MG63 (cell line): ENCODE measurements around the gene ZC2HC1B. TPM values are rescaled to one million over a fixed set of nuclear protein-coding genes. Genes with fewer than 3 reads are reported as not detected.

Experiments
- DNase-seq: peaks from one replicate; pipeline ENCODE4 v3.0.0-alpha.2; 2020
- H3K27me3 ChIP-seq: fragments of 250-450 bp; sonication (Bioruptor Pico); 2 replicates; pipeline ENCODE4 v1.5.1; 2020; ENCODE audit warnings: mild to moderate bottlenecking, moderate library complexity
- H3K36me3 ChIP-seq: fragments of 250-450 bp; sonication (Bioruptor Pico); 2 replicates; pipeline ENCODE4 v1.5.1; 2020; ENCODE audit warnings: mild to moderate bottlenecking, moderate library complexity
- H3K4me3 ChIP-seq: fragments of 250-450 bp; sonication (Bioruptor Pico); 2 replicates; pipeline ENCODE4 v1.5.1; 2020; ENCODE audit warnings: mild to moderate bottlenecking, moderate library complexity
- H3K9me3 ChIP-seq: fragments of 250-450 bp; sonication (Bioruptor Pico); 2 replicates; pipeline ENCODE4 v1.5.1; 2020; ENCODE audit warnings: mild to moderate bottlenecking, moderate library complexity
- total RNA-seq: library from RNA; depleted of rRNA; stranded (reverse); fragments of >200 nt; shearing (Covaris generic); gene quantifications from 2 replicates; pipeline ENCODE4 v1.2.3, GENCODE V29; 2014; ENCODE audit warnings: low replicate concordance; rRNA removed

ZC2HC1B gene
- total RNA-seq, 1 experiment from 2014 or later, result not detected

DNA sequence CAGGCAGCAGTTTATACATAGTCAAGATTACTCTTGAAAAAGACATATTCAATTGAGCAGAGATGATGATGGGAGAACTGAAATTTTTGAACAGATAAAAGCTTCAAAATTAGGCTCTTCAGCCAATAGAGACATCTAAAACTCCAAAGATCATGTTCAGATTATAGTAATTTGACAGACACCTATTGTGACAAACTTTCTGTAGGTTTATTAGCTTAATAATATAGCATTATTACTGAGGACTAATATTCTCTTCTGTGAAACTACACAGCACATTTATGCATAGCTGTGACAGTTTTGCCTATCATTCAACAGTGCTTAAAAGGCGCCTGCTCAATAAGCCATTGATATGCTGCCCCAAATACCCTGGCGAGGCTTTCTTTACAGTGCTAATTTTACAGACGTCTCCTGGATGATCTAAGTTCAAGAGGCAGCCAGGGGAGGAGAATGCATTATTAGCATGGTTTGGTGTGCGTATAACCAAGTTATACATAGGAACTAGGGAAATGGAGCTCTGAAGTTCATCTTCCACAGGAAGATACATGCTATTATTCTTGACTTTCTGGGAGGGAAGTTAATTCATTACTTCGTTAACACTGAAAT is 122.3 kb downstream of the ZC2HC1B start:
- H3K9me3 ChIP-seq, result no peaks in the 10 kb centered on the region; the same call in 1 of the 2 replicates
- no peaks in the 10 kb centered on the region for H3K36me3 ChIP-seq
- H3K4me3 ChIP-seq, result no peak overlapping the region
- H3K27me3 ChIP-seq, result no peaks in the 10 kb centered on the region
- no peak for DNase-seq

Other genes with a start within 250 kb of the ZC2HC1B start
- 23.8 and 26.2 TPM in 2 replicates for gene PHACTR2, start 186.5 kb upstream of the ZC2HC1B start, total RNA-seq
- 41.6 and 59.7 TPM in 2 replicates for gene LTV1, start 21.1 kb upstream of the ZC2HC1B start, total RNA-seq
- 2.1 and 5.0 TPM in 2 replicates for gene PLAGL1, start 143.8 kb downstream of the ZC2HC1B start, total RNA-seq
- gene SF3B5, start 231.1 kb downstream of the ZC2HC1B start, total RNA-seq, result 65.0 and 97.1 TPM in 2 replicates